Panc1 (cell line): Measurements from ENCODE around the gene GPS1. TPM values are rescaled to one million over a fixed set of nuclear protein-coding genes. Genes with fewer than 3 reads are reported as not detected.

Source experiments
- ATAC-seq: fragments of 200-7000 bp; cut with Tn5 transposase; 2 replicates; pipeline ENCODE4 v1.9.1; 2020; ENCODE audit warnings: mild to moderate bottlenecking, moderate library complexity
- BruUV-seq: library from RNA; stranded (reverse); fragments of 400-500 nt; replicated peaks from 2 replicates; lab custom pipeline; 2021; lab: Mats Ljungman, UMichigan
- CTCF ChIA-PET: fragments of 300-600 bp; sonication (Branson Sonifier 250); formaldehyde crosslinking; loops from one replicate; lab custom pipeline; 2022; ENCODE audit warnings: antibody characterized with exemption; lab: Charles Lee
- POLR2A ChIA-PET: fragments of 300-600 bp; sonication (Branson Sonifier 250); formaldehyde crosslinking; loops from one replicate; lab custom pipeline; 2022; ENCODE audit warnings: antibody characterized with exemption; lab: Charles Lee
- DNase-seq: peaks from one replicate; pipeline ENCODE4 v3.0.0-alpha.2; 2010; ENCODE audit warnings: low read depth, low spot score
- H3K27ac ChIP-seq: 2 replicates; pipeline ENCODE4 v1.5.1; 2011; ENCODE audit warnings: mild to moderate bottlenecking, low read length, inconsistent platforms
- H3K27me3 ChIP-seq: fragments of 200-500 bp; sonication (Bioruptor generic); 2 replicates; pipeline ENCODE4 v1.6.0; 2014; ENCODE audit warnings: low read length, inconsistent platforms; ENCODE audit not compliant: control insufficient read depth, insufficient read depth
- H3K36me3 ChIP-seq: fragments of 200-500 bp; sonication (Bioruptor generic); 2 replicates; pipeline ENCODE4 v1.5.1; 2014; ENCODE audit warnings: inconsistent platforms, mild to moderate bottlenecking, low read length, moderate library complexity; ENCODE audit not compliant: control insufficient read depth, insufficient read depth
- H3K4me1 ChIP-seq: 2 replicates; pipeline ENCODE4 v1.5.1; 2011; ENCODE audit warnings: inconsistent platforms, mild to moderate bottlenecking, low read length, moderate library complexity; ENCODE audit not compliant: control insufficient read depth, insufficient read depth
- H3K4me3 ChIP-seq, 2 experiments: 2 replicates each; pipeline ENCODE4 v1.5.1; 2011 to 2012; ENCODE audit warnings: low read depth in 2 of 2, low read length in 2 of 2, mild to moderate bottlenecking in 2 of 2, inconsistent platforms in 1 of 2, moderate library complexity in 1 of 2
- H3K9me3 ChIP-seq: fragments of 200-500 bp; sonication (Bioruptor generic); 2 replicates; pipeline ENCODE4 v1.5.1; 2014; ENCODE audit warnings: low read depth, mild to moderate bottlenecking, inconsistent platforms, low read length, moderate library complexity; ENCODE audit not compliant: control insufficient read depth, insufficient read depth
- POLR2AphosphoS5 ChIP-seq: IDR thresholded peaks from 2 replicates; pipeline ENCODE4 v1.6.1; 2012; ENCODE audit warnings: mild to moderate bottlenecking, low read depth, low read length, moderate library complexity
- REST ChIP-seq, 2 experiments: IDR thresholded peaks; 2 replicates each; pipeline ENCODE4 v1.6.1; 2011 to 2012; ENCODE audit warnings: low read depth in 2 of 2, control low read depth in 1 of 2, low read length in 1 of 2, mild to moderate bottlenecking in 1 of 2, moderate library complexity in 1 of 2; ENCODE audit not compliant: insufficient read depth in 1 of 2
- SIN3A ChIP-seq: IDR thresholded peaks from 2 replicates; pipeline ENCODE4 v1.6.1; 2012; ENCODE audit warnings: low read depth, mild to moderate bottlenecking, low read length, moderate library complexity, borderline replicate concordance; ENCODE audit not compliant: insufficient read depth
- TCF7L2 ChIP-seq: IDR thresholded peaks from 2 replicates; pipeline ENCODE4 v1.6.1; 2011; ENCODE audit warnings: mild to moderate bottlenecking, low read depth, low read length, inconsistent platforms
- in situ Hi-C: cut with HindIII; loops from 2 replicates; pipeline ENCODE4 v1.10.0; 2016; ENCODE audit warnings: low sequenced_read_pairs, low pct_unique_long_range_greater_than_20kb
- intact Hi-C: fragments of 100-400 bp; cut with micrococcal nuclease; formaldehyde crosslinking; loops from one replicate; pipeline ENCODE4 v1.10.0; 2022; ENCODE audit not compliant: unreplicated experiment
- total RNA-seq: library from RNA; stranded (reverse); gene quantifications from one replicate; pipeline ENCODE4 v1.2.1, GENCODE V29; 2021; ENCODE audit not compliant: unreplicated experiment
- TF ChIP-seq, protein P1 (sequence below): fragments of 450-650 bp; IDR thresholded peaks from 2 replicates; pipeline ENCODE4 v1.5.1; 2017; ENCODE audit warnings: mild to moderate bottlenecking

GPS1 gene
- total RNA-seq, 1 experiment from 2014 or later: 175 TPM

GRCh38 chr17:82065638-82066303 lies 14.1 kb downstream of the GPS1 start, which contains the start of gene DUS1L:
DUS1L (minus strand) TSS chr17:82065804; CDS start chr17:82065059, 745 bp downstream.
- BruUV-seq: no TSS peak
- POLR2A ChIA-PET: no interaction called here
- in situ Hi-C loops (no loop called here), intact Hi-C loops (no loop called here)
- DNase-seq: no peak
- Histone ChIP-seq H3K27ac (peak within 1 kb of the TSS; percentile 92), H3K4me1 (peaks cover 17% of the 10 kb centered on the region), H3K4me3 (peak within 1 kb of the TSS; percentile 77 to 88), H3K36me3 (peaks cover 3% of the 10 kb centered on the region; the same call in 1 of the 2 replicates), H3K9me3 (no peaks in the 10 kb centered on the region), H3K27me3 (no peaks in the 10 kb centered on the region)
- TF ChIP-seq TCF7L2 (peak; percentile 54; the same call in 1 of the 2 replicates), REST (IDR thresholded peaks at IDR 0.05; ENCODE audit: insufficient read depth in 1 of 2, low read depth in 2 of 2, low read length in 1 of 2) (no peak), POLR2AphosphoS5 (peak; percentile 61; the same call in 1 of the 2 replicates), SIN3A (no peak)
- CTCF ChIA-PET: no interaction called here
- peak; percentile 83 for ATAC-seq

DNA sequence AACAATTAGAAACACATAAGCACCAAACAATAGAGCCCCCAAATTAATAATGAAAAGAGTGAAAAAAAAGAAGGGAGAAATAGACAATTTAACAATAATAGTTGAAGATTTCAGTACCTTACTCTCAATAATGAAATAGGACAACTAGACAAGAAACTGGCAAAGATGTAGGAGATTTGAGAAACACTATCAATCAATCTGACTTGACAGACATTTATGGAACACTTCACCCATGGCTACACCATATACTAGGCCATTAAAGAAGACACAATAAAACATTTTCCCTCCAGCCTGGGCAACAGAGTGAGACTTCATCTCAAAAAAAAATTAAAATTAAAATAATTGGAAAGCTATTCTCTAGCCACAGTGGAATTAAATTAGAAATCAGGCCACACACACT lies 18.9 kb downstream of the GPS1 start:
- Histone ChIP-seq H3K27me3 (no peaks in the 10 kb centered on the region), H3K27ac (no peak overlapping the region), H3K4me3 (no peak overlapping the region), H3K4me1 (peaks cover 4% of the 10 kb centered on the region; the same call in 1 of the 2 replicates), H3K9me3 (no peaks in the 10 kb centered on the region), H3K36me3 (no peaks in the 10 kb centered on the region)
- in situ Hi-C loops: no loop called here
- CTCF ChIA-PET: no interaction called here
- POLR2A ChIA-PET: interaction anchor here (0.6 kb wide), 1 partner anchor 32 kb away, joined by 3 read pairs; no protein-coding TSS in a partner anchor
- DNase-seq: no peak
- no TSS peak for BruUV-seq
- ATAC-seq: no peak
- intact Hi-C loops: no loop called here
- TF ChIP-seq, protein P1, sequence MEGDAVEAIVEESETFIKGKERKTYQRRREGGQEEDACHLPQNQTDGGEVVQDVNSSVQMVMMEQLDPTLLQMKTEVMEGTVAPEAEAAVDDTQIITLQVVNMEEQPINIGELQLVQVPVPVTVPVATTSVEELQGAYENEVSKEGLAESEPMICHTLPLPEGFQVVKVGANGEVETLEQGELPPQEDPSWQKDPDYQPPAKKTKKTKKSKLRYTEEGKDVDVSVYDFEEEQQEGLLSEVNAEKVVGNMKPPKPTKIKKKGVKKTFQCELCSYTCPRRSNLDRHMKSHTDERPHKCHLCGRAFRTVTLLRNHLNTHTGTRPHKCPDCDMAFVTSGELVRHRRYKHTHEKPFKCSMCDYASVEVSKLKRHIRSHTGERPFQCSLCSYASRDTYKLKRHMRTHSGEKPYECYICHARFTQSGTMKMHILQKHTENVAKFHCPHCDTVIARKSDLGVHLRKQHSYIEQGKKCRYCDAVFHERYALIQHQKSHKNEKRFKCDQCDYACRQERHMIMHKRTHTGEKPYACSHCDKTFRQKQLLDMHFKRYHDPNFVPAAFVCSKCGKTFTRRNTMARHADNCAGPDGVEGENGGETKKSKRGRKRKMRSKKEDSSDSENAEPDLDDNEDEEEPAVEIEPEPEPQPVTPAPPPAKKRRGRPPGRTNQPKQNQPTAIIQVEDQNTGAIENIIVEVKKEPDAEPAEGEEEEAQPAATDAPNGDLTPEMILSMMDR: no peak
- TF ChIP-seq SIN3A (no peak), POLR2AphosphoS5 (no peak), REST (IDR thresholded peaks at IDR 0.05; ENCODE audit: insufficient read depth in 1 of 2, low read depth in 2 of 2, low read length in 1 of 2) (no peak), TCF7L2 (no peak)
